Esophagus (tissue), 2 donors: ENCODE results near the gene MOV10L1. TPM values are rescaled to one million over a fixed set of nuclear protein-coding genes. Genes with fewer than 3 reads are reported as not detected.

Source experiments
- H3K27ac ChIP-seq, 2 donors: one replicate each; pipeline ENCODE4 v1.5.1; 2013; ENCODE audit warnings: low read depth in 2 of 2, mild to moderate bottlenecking in 2 of 2, inconsistent platforms in 1 of 2, low read length in 1 of 2, moderate library complexity in 1 of 2
- H3K27me3 ChIP-seq, 2 donors: one replicate each; pipeline ENCODE4 v1.6.1; 2013; ENCODE audit warnings: low read length in 2 of 2, control low read depth in 1 of 2, mild to moderate bottlenecking in 1 of 2; ENCODE audit not compliant: insufficient read depth in 2 of 2, control insufficient read depth in 1 of 2
- H3K36me3 ChIP-seq, 2 donors: one replicate each; pipeline ENCODE4 v1.6.1; 2013; ENCODE audit warnings: low read length in 1 of 2; ENCODE audit not compliant: control insufficient read depth in 2 of 2, insufficient read depth in 2 of 2
- H3K4me1 ChIP-seq, 2 donors: one replicate each; pipeline ENCODE4 v1.6.1; 2013; ENCODE audit warnings: low read length in 1 of 2; ENCODE audit not compliant: control insufficient read depth in 2 of 2, insufficient read depth in 2 of 2
- H3K4me3 ChIP-seq, 2 donors: one replicate each; pipeline ENCODE4 v1.5.1; 2013; ENCODE audit warnings: low read length in 2 of 2, mild to moderate bottlenecking in 2 of 2, low read depth in 1 of 2, moderate library complexity in 1 of 2
- H3K9me3 ChIP-seq, 2 donors: one replicate each; pipeline ENCODE4 v1.6.1; 2013; ENCODE audit warnings: mild to moderate bottlenecking in 2 of 2, low read depth in 1 of 2, low read length in 1 of 2, moderate library complexity in 1 of 2; ENCODE audit not compliant: control insufficient read depth in 2 of 2, insufficient read depth in 1 of 2
- WGBS, 2 donors: extraction: QIAGEN DNeasy Blood & Tissue Kit; methylation state at CpG; one replicate each; pipeline ENCODE4 v1.1.7; 2013; 5-methylcytosine and 5-hydroxymethylcytosine counted together
- polyA plus RNA-seq, 2 donors: library from polyadenylated mRNA; stranded (reverse); fragments of 200-250 nt; gene quantifications; one replicate each; pipeline ENCODE4 v1.2.3, GENCODE V29; 2013
- donor health status: healthy with polysubstance abuse.
- donor health status: Bipolar disorder and iron deficiency.

Gene MOV10L1
- polyA plus RNA-seq, 2 donors = 0.18 to 0.22 TPM

DNA sequence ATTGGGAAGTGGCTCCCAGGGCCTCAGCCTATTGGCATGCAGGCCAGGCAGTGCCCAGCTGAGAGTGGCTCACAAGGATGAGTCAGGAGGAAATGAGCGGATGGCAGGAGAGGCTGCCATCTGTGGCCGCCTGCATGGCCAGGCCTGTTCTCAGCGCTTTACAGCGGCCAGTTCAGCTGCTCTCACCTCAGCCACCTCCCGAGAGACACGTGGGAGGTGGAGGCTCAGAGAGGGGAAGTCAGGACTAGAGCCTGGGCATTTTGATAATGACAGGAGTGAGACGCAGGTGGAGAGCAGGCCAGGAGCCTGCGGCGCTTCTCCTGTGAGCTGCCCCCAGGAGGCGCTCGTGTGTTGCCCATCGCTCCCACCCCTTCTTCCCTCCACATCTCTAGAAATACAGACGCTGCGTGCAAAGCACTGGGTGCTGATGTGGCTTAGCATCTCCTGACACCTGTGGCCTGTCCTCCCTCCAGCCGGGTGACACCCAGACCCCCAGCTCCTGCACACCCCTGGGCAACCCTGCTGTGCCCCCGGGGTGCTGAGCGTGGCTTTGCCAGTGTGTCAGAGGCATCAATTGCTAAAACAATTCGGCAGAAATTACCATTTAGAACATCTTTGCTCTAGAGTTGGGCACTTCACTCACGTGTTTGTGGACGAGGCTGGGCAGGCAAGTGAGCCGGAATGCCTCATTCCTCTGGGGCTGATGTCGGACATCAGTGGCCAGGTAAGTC lies 59.4 kb downstream of the MOV10L1 start:
- whole genome bisulfite sequencing, 2 donors = 28 to 32% methylated on average over 22 of the region's 22 CpGs
- Histone ChIP-seq H3K27ac (peak overlapping the region in 1 of 2 donors; percentile 15), H3K4me1 (peaks cover 2% of the 10 kb centered on the region in 2 donors)

DNA sequence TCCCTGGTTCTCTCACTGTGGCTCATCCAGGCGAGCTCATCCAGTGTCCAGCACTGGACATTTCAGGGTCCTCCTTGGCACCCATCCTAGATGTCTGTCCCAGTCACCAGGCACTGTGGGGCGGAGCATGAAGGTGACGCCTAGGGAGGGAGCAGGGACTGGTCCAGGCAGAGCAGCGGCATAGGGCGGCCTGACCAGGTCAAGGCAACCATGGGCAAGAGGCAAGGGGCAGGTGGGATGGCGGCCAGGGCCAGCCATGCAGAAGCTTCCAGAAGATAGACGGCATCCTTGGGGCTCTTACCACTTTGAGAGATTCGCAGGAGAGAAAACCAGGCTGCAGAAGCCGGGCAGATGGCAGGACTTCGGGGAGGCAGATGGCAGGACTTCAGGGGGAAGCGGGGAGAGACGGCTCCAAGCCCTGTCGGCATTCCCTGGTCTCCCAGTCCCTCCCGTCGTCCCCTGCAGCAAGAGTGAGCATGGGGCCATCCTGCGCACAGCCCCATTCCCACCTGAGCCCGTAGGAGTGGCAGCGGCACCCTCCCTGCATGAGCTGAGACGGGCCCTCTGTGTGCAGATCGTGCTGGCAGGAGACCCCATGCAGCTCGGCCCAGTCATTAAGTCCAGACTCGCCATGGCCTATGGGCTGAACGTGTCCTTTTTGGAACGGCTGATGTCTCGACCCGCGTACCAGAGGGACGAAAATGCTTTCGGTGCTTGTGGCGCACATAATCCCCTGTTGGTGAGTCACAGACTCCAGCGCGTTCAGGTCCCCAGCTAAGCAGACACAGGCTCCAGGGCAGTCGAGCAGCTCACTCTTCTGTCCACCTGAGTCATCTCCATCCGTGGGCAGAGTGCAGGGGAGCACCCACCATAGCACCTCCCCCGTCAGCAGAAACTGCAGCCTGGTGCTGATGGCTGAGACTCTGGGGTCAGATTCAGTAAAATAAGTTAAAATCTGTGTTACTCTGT lies 60.6 kb downstream of the MOV10L1 start:
- 77 to 79% methylated on average over 35 of the region's 35 CpGs for WGBS, 2 donors
- no peak overlapping the region for H3K4me3 ChIP-seq
- no peak overlapping the region for H3K27ac ChIP-seq
- H3K36me3 ChIP-seq = no peaks in the 10 kb centered on the region
- H3K4me1 ChIP-seq = peaks cover 2% of the 10 kb centered on the region in 2 donors
- no peaks in the 10 kb centered on the region for H3K27me3 ChIP-seq
- H3K9me3 ChIP-seq = no peaks in the 10 kb centered on the region

More for the DNA sequence above, 59.4 kb downstream of the MOV10L1 start:
- Histone ChIP-seq H3K27me3 (no peaks in the 10 kb centered on the region), H3K9me3 (no peaks in the 10 kb centered on the region), H3K4me3 (no peak overlapping the region), H3K36me3 (no peaks in the 10 kb centered on the region)

DNA sequence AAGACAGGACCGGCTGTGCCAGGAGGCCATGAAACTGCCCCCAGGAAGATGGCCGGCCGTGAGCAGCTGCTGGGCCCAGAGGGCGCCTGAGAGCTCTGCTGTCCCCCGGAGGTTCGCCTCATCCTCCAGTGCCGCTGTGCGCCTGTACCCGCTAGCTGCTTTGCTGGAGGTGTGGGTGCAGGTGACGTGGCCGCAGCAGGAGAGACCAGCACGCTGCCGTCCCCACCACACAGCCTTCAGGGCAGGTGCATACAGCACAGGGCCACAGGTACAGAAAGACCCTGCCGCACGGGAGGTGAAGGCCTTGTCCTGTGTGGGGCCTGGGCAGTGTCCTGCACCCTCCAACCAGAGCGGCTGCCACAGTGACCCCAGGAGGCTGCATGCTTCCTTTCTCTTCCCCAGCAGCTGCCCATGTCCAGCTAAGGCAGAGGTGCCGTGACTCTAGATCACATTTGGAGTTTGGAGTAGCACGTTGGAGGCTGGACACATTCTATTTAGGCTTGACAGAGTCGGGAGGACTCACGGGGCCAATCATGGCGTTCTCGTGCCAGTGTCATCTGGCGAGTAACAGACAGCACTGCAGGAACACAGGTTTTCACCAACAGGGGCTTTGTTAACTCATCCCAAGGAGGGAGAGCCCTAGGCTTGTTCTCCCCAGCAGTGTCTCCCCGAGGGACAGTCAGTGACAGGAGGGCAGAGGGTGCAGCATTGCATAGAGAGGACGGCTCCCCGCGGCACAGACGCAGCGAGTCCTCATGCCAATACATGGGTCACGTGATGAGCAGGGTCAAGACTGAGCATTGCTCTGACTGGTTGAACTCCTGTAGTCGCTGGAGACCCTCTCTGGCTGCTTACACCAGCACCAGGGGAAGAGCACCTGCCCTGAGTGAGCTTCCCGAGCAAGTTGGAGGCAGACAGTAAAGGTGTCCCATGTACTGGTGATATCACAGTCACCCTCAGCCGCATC lies 62.0 kb downstream of the MOV10L1 start:
- H3K27me3 ChIP-seq = no peaks in the 10 kb centered on the region
- no peak overlapping the region for H3K4me3 ChIP-seq
- H3K27ac ChIP-seq = no peak overlapping the region
- H3K4me1 ChIP-seq = no peaks in the 10 kb centered on the region
- 84 to 85% methylated on average over 32 to 33 of the region's 33 CpGs for WGBS, 2 donors
- H3K9me3 ChIP-seq = no peaks in the 10 kb centered on the region
- H3K36me3 ChIP-seq = no peaks in the 10 kb centered on the region

DNA sequence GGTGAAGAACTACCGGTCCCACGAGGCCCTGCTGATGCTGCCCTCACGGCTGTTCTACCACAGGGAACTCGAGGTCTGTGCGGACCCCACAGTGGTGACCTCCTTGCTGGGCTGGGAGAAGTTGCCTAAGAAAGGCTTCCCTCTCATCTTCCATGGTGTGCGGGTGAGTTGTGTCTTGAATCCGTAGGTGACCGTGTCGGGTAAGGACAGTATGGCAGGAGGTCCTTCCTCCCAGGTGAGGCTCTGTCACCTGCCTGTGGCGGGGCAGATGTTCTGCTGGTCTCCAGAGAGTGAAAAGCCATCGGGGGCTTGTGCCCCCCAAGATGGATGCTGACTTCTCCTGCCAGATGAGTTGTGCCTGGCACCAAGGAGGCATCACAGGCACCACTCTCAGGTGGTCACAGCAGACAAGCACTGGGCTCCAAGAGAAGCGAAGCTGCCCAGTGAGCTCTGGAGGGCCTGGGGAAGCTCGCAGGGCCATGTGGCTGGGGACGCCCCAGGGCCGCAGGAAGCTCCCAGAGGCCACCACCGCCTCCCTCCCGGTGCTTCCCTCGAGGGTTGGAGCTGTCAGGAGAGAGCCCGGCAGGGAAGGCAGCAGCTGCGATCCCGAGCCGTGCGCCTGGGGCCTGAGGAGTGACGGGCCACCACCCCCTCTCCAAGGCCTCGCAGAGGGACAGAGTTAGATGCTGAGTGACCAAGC lies 63.4 kb downstream of the MOV10L1 start:
- Histone ChIP-seq H3K27ac (no peak overlapping the region), H3K9me3 (no peaks in the 10 kb centered on the region), H3K36me3 (no peaks in the 10 kb centered on the region), H3K27me3 (no peaks in the 10 kb centered on the region), H3K4me1 (no peaks in the 10 kb centered on the region), H3K4me3 (no peak overlapping the region)
- 82 to 85% methylated on average over 25 of the region's 25 CpGs for WGBS, 2 donors

DNA sequence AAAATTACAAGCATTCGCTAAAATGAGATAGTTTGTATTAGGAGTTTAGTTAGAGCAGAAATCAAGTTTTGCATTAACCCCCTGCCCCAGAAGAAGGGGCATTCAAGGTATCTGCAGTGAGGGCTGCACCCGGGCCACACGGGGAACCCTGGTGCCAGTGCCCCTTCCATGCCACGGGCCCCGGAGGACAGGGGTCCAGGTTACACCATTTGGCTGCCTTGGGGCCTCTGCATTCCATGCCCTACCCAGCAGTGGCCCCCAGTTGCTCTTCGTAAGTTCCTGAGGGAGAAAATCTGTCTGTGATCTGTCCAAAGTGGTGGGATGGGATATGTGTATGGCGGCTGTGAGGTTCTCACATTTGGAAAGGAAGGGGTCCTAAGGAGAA lies 63.9 kb downstream of the MOV10L1 start:
- 88 to 90% methylated on average over 7 of the region's 7 CpGs for WGBS, 2 donors
- H3K9me3 ChIP-seq = no peaks in the 10 kb centered on the region
- H3K36me3 ChIP-seq = no peaks in the 10 kb centered on the region
- no peak overlapping the region for H3K4me3 ChIP-seq
- no peaks in the 10 kb centered on the region for H3K4me1 ChIP-seq
- H3K27ac ChIP-seq = no peak overlapping the region
- no peaks in the 10 kb centered on the region for H3K27me3 ChIP-seq

DNA sequence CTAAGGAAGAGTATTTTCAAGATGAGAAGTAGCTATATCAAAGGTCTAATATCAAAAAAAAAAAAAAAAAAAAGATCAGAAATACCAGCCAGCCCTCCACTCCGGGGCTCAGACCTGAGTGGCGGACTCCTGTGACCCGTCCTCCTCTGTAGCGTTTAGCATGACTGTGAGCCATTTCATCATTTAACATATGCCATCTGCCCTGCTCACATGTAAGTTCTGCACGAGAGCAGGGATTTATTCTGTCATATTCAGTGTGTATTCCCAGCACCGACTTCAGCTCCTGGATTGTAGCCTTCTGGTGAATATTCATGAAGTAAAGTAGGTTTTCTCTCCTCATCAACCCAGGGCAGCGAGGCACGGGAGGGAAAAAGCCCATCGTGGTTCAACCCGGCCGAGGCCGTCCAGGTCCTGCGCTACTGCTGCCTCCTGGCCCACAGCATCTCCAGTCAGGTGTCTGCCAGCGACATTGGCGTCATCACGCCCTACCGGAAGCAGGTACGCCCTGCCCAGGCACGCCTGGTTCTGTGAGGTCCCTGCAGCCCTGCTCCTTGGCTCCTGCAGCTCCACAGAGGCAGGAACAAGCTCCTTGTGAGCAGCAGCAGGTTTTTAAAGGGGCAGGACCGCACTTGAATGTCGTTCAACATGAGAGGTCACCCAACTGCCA lies 68.0 kb downstream of the MOV10L1 start:
- Histone ChIP-seq H3K9me3 (peaks cover 0 to 2% of the 10 kb centered on the region in 2 donors), H3K4me1 (no peaks in the 10 kb centered on the region), H3K27ac (peak overlapping the region; percentile 14 to 17), H3K27me3 (no peaks in the 10 kb centered on the region), H3K4me3 (no peak overlapping the region), H3K36me3 (no peaks in the 10 kb centered on the region)
- WGBS, 2 donors = 54 to 67% methylated on average over 21 of the region's 21 CpGs

DNA sequence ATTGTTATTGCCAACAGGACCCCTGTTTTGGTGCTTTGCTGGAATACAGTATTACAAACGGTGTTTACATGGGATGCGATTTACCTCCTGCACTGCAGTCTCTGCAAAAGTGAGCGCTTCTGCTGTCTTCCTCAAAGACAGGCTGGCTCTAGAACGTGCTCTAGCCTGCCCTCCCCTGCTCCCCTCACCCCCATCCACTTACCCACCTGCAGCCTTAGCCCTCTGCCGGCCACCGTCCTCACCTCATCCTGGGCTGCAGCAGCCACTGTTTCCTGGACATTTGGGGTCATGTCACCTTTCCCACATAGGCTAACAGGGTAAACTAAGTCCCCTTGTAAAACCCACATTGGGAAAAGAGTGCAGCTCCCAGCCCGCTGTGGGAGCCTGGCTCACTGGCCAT lies 71.1 kb downstream of the MOV10L1 start:
- no peak overlapping the region for H3K4me3 ChIP-seq
- WGBS, 2 donors = 87 to 89% methylated on average over 7 of the region's 7 CpGs
- no peaks in the 10 kb centered on the region for H3K36me3 ChIP-seq
- H3K9me3 ChIP-seq = peaks cover 0 to 2% of the 10 kb centered on the region in 2 donors
- H3K27me3 ChIP-seq = no peaks in the 10 kb centered on the region
- no peaks in the 10 kb centered on the region for H3K4me1 ChIP-seq
- H3K27ac ChIP-seq = no peak overlapping the region

DNA sequence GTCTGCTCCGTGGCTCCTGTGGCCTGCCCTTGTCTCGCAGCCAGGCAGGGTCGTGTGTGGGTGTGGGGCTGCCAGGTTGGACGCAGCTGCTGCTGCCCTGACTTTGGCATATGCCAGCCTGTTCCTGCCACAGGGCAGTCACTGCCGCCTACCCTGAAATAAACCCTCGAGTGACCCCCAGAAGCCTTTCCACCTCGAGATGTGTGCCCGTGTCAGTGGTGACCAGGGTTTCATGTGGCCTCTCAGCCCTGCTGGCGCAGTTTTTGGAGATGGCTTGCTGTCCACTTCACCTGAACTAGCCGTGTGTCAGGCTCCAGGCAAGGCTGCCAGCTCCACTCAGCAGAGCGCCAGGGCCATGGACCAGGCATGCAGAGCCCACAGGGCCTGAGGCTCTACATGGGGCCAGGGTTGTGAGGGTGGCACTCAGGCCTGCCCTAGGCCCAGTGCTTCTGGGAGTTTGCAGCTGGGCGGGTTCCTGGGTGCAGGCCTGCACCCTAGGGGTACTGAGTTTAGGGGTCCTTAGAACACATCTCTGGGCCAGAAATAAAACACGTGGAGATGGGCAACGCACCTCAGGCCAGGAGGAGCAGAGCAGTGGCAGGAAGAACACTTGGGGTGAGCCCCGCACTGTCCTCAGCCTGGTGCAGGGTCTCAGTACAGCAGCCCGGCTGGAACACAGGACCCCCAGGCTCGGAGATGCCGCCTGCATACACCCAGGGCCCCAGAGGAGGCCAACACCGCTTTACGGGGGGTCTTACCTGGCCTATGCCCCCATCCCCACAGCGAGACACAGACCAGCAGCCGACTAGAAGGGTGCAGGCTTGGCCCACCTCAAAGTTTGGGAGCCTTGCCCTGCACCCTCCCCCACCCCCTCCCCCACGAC lies 71.9 kb downstream of the MOV10L1 start:
- Histone ChIP-seq H3K9me3 (peaks cover 0 to 2% of the 10 kb centered on the region in 2 donors), H3K27ac (no peak overlapping the region), H3K4me3 (no peak overlapping the region), H3K4me1 (no peaks in the 10 kb centered on the region), H3K27me3 (no peaks in the 10 kb centered on the region), H3K36me3 (no peaks in the 10 kb centered on the region)
- WGBS, 2 donors = 85 to 88% methylated on average over 23 of the region's 23 CpGs
